Neural cell (in vitro differentiated cells): ENCODE data around the gene GDPD4. TPM values are rescaled to one million over a fixed set of nuclear protein-coding genes. Genes with fewer than 3 reads are reported as not detected.

ENCODE experiments used
- H2AFZ ChIP-seq: fragments of 200-600, 300-800 bp; sonication (generic), shearing (Covaris generic); 2 replicates; pipeline ENCODE4 v1.6.0; 2014; ENCODE audit warnings: low read depth, mild to moderate bottlenecking, antibody characterized with exemption, low read length, moderate library complexity
- H3F3A ChIP-seq: fragments of 200-600 bp; shearing (Covaris generic); 2 replicates; pipeline ENCODE4 v1.6.1; 2016; ENCODE audit warnings: mild to moderate bottlenecking, moderate library complexity, mixed read lengths, antibody characterized with exemption, low read length; ENCODE audit not compliant: insufficient read depth, poor library complexity, severe bottlenecking
- H3K27ac ChIP-seq: fragments of 200-600, 300-800 bp; sonication (generic), shearing (Covaris generic); 2 replicates; pipeline ENCODE4 v1.5.1; 2014; ENCODE audit warnings: mild to moderate bottlenecking, low read length, moderate library complexity
- H3K27me3 ChIP-seq: fragments of 300-800, 200-600 bp; sonication (generic), shearing (Covaris generic); 2 replicates; pipeline ENCODE4 v1.6.0; 2014; ENCODE audit warnings: mild to moderate bottlenecking, low read depth, low read length, moderate library complexity; ENCODE audit not compliant: insufficient read depth
- H3K36me3 ChIP-seq: fragments of 300-800, 200-600 bp; sonication (generic), shearing (Covaris generic); 2 replicates; pipeline ENCODE4 v1.5.1; 2014; ENCODE audit warnings: mild to moderate bottlenecking, antibody characterized with exemption, low read length, moderate library complexity; ENCODE audit not compliant: insufficient read depth
- H3K4me2 ChIP-seq: fragments of 300-800, 200-600 bp; sonication (generic), shearing (Covaris generic); 2 replicates; pipeline ENCODE4 v1.6.0; 2014; ENCODE audit warnings: mild to moderate bottlenecking, low read length
- H3K4me3 ChIP-seq: fragments of 300-800, 200-600 bp; sonication (generic), shearing (Covaris generic); 2 replicates; pipeline ENCODE4 v1.5.1; 2014; ENCODE audit warnings: mild to moderate bottlenecking, low read length, moderate library complexity
- H3K79me2 ChIP-seq: fragments of 200-600 bp; shearing (Covaris generic); replicated peaks from 2 replicates; pipeline ENCODE4 v1.6.0; 2014; ENCODE audit warnings: mild to moderate bottlenecking, low read length, moderate library complexity; ENCODE audit not compliant: insufficient read depth
- H3K9ac ChIP-seq: fragments of 300-800, 200-600 bp; sonication (generic), shearing (Covaris generic); 2 replicates; pipeline ENCODE4 v1.6.1; 2016; ENCODE audit warnings: mild to moderate bottlenecking, low read length, mixed read lengths
- H3K9me2 ChIP-seq: fragments of 200-600 bp; shearing (Covaris generic); 2 replicates; pipeline ENCODE4 v1.6.1; 2016; ENCODE audit warnings: mild to moderate bottlenecking, low read length, mixed read lengths; ENCODE audit not compliant: insufficient read depth
- H3K9me3 ChIP-seq: fragments of 200-600, 300-800 bp; sonication (generic), shearing (Covaris generic); 2 replicates; pipeline ENCODE4 v1.6.1; 2016; ENCODE audit warnings: mild to moderate bottlenecking, mixed run types, low read length, moderate library complexity, mixed read lengths
- H4K20me1 ChIP-seq: fragments of 200-600 bp; shearing (Covaris generic); 2 replicates; pipeline ENCODE4 v1.6.1; 2016; ENCODE audit warnings: mild to moderate bottlenecking, mixed run types; ENCODE audit not compliant: insufficient read depth
- CTCF ChIP-seq: fragments of 450-650 bp; IDR thresholded peaks from 2 replicates; pipeline ENCODE4 v1.5.1; 2014; ENCODE audit warnings: antibody characterized with exemption, mild to moderate bottlenecking, moderate library complexity; ENCODE audit not compliant: poor library complexity, severe bottlenecking
- EP300 ChIP-seq: fragments of 450-650 bp; conservative IDR thresholded peaks from 2 replicates; pipeline ENCODE4 v1.6.1; 2014; ENCODE audit warnings: antibody characterized with exemption, mild to moderate bottlenecking, moderate library complexity; ENCODE audit not compliant: poor library complexity, severe bottlenecking
- EZH2 ChIP-seq: fragments of 200-600, 300-800 bp; shearing (Covaris generic), sonication (generic); IDR thresholded peaks from 2 replicates; pipeline ENCODE4 v1.6.1; 2014; ENCODE audit warnings: antibody characterized with exemption, low read length, borderline replicate concordance, mild to moderate bottlenecking; ENCODE audit not compliant: insufficient read depth, poor library complexity, severe bottlenecking
- MXI1 ChIP-seq: fragments of 450-650 bp; conservative IDR thresholded peaks from 2 replicates; pipeline ENCODE4 v1.6.1; 2014; ENCODE audit warnings: antibody characterized with exemption, mild to moderate bottlenecking; ENCODE audit not compliant: poor library complexity, severe bottlenecking
- POLR2AphosphoS5 ChIP-seq: IDR thresholded peaks from 2 replicates; pipeline ENCODE4 v1.6.1; 2012
- RAD21 ChIP-seq: fragments of 450-650 bp; conservative IDR thresholded peaks from 2 replicates; pipeline ENCODE4 v1.6.1; 2014; ENCODE audit warnings: antibody characterized with exemption, mild to moderate bottlenecking, moderate library complexity
- REST ChIP-seq: IDR thresholded peaks from 2 replicates; pipeline ENCODE4 v1.6.1; 2012; ENCODE audit warnings: borderline replicate concordance
- SMC3 ChIP-seq: fragments of 450-650 bp; conservative IDR thresholded peaks from 2 replicates; pipeline ENCODE4 v1.6.1; 2014; ENCODE audit warnings: antibody characterized with exemption, mild to moderate bottlenecking, moderate library complexity; ENCODE audit not compliant: poor library complexity
- TAF1 ChIP-seq: IDR thresholded peaks from 2 replicates; pipeline ENCODE4 v1.6.1; 2012; ENCODE audit warnings: low read depth
- polyA plus RNA-seq: library from polyadenylated mRNA; depleted of rRNA; stranded (reverse); fragments of >200 nt; gene quantifications from 2 replicates; pipeline ENCODE4 v1.2.3, GENCODE V29; 2014

Gene GDPD4
- polyA plus RNA-seq, 1 donor from 2014 or later, result not detected

GRCh38 chr11:77346906-77347603 lies 45.6 kb upstream of the GDPD4 start:
- H3K36me3 ChIP-seq, result peaks cover 15% of the 10 kb centered on the region
- TF ChIP-seq EZH2, result no peak
- TF ChIP-seq TAF1, result no peak
- no peak for TF ChIP-seq CTCF
- H3K27ac ChIP-seq, result no peak overlapping the region
- H3K4me3 ChIP-seq, result no peak overlapping the region
- no peaks in the 10 kb centered on the region for H4K20me1 ChIP-seq
- no peaks in the 10 kb centered on the region for H3K9me3 ChIP-seq
- no peaks in the 10 kb centered on the region for H3K79me2 ChIP-seq
- no peaks in the 10 kb centered on the region for H3K9me2 ChIP-seq
- H3K9ac ChIP-seq, result no peak overlapping the region
- H3K27me3 ChIP-seq, result no peaks in the 10 kb centered on the region
- no peak overlapping the region for H2AFZ ChIP-seq
- no peak overlapping the region for H3K4me2 ChIP-seq
- H3F3A ChIP-seq, result no peaks in the 10 kb centered on the region

- Histone ChIP-seq H3K79me2 (no peaks in the 10 kb centered on the region), H3F3A (no peaks in the 10 kb centered on the region), H3K4me3 (no peak overlapping the region), H3K9ac (no peak overlapping the region), H3K9me2 (no peaks in the 10 kb centered on the region), H3K9me3 (no peaks in the 10 kb centered on the region), H4K20me1 (no peaks in the 10 kb centered on the region), H2AFZ (no peak overlapping the region), H3K27ac (no peak overlapping the region), H3K36me3 (peaks cover 19% of the 10 kb centered on the region), H3K27me3 (no peaks in the 10 kb centered on the region), H3K4me2 (no peak overlapping the region)
- TF ChIP-seq RAD21 (no peak), POLR2AphosphoS5 (no peak), SMC3 (no peak), MXI1 (no peak), TAF1 (no peak), CTCF (no peak), EP300 (no peak), REST (no peak), EZH2 (no peak)
Measured at GRCh38 chr11:77345621-77346020, 44.1 kb upstream of the GDPD4 start.
